WERI-Rb-1 (cell line): ENCODE results near the gene CHST9.
"Not testable (repeated sequence)": the region's sequence is repeated elsewhere in the genome, so short reads cannot be mapped to it uniquely, and the experiment has no call there.

Source experiments
- DNase-seq: peaks from one replicate; pipeline ENCODE4 v3.0.0-alpha.2; 2020
- H3K27ac ChIP-seq: fragments of 250-450 bp; sonication (Bioruptor Pico); 2 replicates; pipeline ENCODE4 v1.5.1; 2020; ENCODE audit warnings: mild to moderate bottlenecking, moderate library complexity
- H3K27me3 ChIP-seq: fragments of 250-450 bp; sonication (Bioruptor Pico); 2 replicates; pipeline ENCODE4 v1.5.1; 2021; ENCODE audit warnings: mild to moderate bottlenecking, low read depth, moderate library complexity; ENCODE audit not compliant: insufficient read depth, severe bottlenecking
- H3K36me3 ChIP-seq: fragments of 250-450 bp; sonication (Bioruptor Pico); 2 replicates; pipeline ENCODE4 v1.5.1; 2020; ENCODE audit warnings: mild to moderate bottlenecking, moderate library complexity
- H3K4me3 ChIP-seq: 2 replicates; pipeline ENCODE4 v1.5.1; 2011; ENCODE audit warnings: low read depth, mild to moderate bottlenecking, control low read depth, low read length
- H3K9me3 ChIP-seq: fragments of 250-450 bp; sonication (Bioruptor Pico); 2 replicates; pipeline ENCODE4 v1.5.1; 2021; ENCODE audit warnings: mild to moderate bottlenecking, moderate library complexity; ENCODE audit not compliant: severe bottlenecking
- CTCF ChIP-seq: IDR thresholded peaks from 2 replicates; pipeline ENCODE4 v1.5.1; 2011; ENCODE audit warnings: low read depth, mild to moderate bottlenecking, control low read depth, inconsistent platforms, low read length

The CHST9 gene

GRCh38 chr18:26930630-26931029 is 254.5 kb downstream of the CHST9 start:
- TF ChIP-seq CTCF: no peak
- Histone ChIP-seq H3K27ac (no peak overlapping the region), H3K9me3 (no peaks in the 10 kb centered on the region), H3K4me3 (no peak overlapping the region), H3K36me3 (no peaks in the 10 kb centered on the region), H3K27me3 (no peaks in the 10 kb centered on the region)
- DNase-seq: no peak

GRCh38 chr18:26928670-26929313 is 256.3 kb downstream of the CHST9 start:
- Histone ChIP-seq H3K9me3 (no peaks in the 10 kb centered on the region), H3K36me3 (no peaks in the 10 kb centered on the region), H3K27ac (no peak overlapping the region), H3K27me3 (no peaks in the 10 kb centered on the region), H3K4me3 (no peak overlapping the region)
- DNase-seq: no peak
- no peak for TF ChIP-seq CTCF

DNA sequence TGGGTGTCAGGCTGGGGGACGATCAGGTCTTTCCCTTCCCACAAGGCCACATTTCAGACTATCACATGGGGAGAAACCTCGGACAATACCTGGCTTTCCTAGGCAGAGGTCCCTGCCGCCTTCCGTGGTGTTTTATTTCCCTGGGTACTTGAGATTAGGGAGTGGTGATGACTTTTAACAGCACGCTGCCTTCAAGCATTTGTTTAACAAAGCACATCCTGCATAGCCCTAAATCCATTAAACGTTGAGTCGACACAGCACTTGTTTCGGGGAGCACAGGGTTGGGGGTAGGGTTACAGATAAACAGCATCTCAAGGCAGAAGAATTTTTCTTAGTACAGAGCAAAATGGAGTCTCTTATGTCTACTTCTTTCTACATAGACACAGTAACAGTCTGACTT is 257.3 kb downstream of the CHST9 start:
- not testable (repeated sequence) for H3K4me3 ChIP-seq, H3K27me3 ChIP-seq, H3K27ac ChIP-seq, H3K36me3 ChIP-seq, DNase-seq, H3K9me3 ChIP-seq

GRCh38 chr18:26926066-26926675 is 258.9 kb downstream of the CHST9 start:
- H3K36me3 ChIP-seq: no peaks in the 10 kb centered on the region
- no peak overlapping the region for H3K4me3 ChIP-seq
- H3K27ac ChIP-seq: no peak overlapping the region
- no peaks in the 10 kb centered on the region for H3K27me3 ChIP-seq
- DNase-seq: no peak
- no peaks in the 10 kb centered on the region for H3K9me3 ChIP-seq
- no peak for TF ChIP-seq CTCF

GRCh38 chr18:26925313-26925712 is 259.8 kb downstream of the CHST9 start:
- no peaks in the 10 kb centered on the region for H3K27me3 ChIP-seq
- no peak overlapping the region for H3K4me3 ChIP-seq
- H3K9me3 ChIP-seq: no peaks in the 10 kb centered on the region
- no peak for DNase-seq
- no peaks in the 10 kb centered on the region for H3K36me3 ChIP-seq
- no peak overlapping the region for H3K27ac ChIP-seq
- no peak for TF ChIP-seq CTCF

DNA sequence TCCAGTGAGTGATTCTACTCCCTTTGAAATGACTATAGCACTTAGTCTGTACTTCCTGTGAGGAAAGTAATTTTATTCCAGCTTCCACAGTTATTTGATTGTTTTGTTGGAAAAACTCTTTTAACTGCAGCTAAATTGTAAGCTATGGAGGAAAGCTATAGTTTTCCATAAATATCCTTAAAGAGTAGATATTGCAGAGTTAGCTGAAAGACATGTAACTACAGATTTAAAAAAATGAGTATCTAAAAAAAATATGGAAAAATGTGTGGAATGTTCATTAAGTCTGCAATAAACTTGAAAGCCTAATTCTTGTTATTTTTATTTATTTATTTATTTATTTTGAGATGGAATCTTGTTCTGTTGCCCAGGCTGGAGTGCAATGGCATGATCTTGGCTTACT is 262.8 kb downstream of the CHST9 start:
- no peak for TF ChIP-seq CTCF
- no peaks in the 10 kb centered on the region for H3K36me3 ChIP-seq
- no peak overlapping the region for H3K4me3 ChIP-seq
- no peak for DNase-seq
- H3K27ac ChIP-seq: no peak overlapping the region
- H3K9me3 ChIP-seq: no peaks in the 10 kb centered on the region
- H3K27me3 ChIP-seq: no peaks in the 10 kb centered on the region
